ENCODE measurements around the gene TRAF3. TPM values are rescaled to one million over a fixed set of nuclear protein-coding genes. Genes with fewer than 3 reads are reported as not detected.

Gene TRAF3
- total RNA-seq, 2 experiments from 2014 or later: 68.8 to 73.6 TPM

DNA sequence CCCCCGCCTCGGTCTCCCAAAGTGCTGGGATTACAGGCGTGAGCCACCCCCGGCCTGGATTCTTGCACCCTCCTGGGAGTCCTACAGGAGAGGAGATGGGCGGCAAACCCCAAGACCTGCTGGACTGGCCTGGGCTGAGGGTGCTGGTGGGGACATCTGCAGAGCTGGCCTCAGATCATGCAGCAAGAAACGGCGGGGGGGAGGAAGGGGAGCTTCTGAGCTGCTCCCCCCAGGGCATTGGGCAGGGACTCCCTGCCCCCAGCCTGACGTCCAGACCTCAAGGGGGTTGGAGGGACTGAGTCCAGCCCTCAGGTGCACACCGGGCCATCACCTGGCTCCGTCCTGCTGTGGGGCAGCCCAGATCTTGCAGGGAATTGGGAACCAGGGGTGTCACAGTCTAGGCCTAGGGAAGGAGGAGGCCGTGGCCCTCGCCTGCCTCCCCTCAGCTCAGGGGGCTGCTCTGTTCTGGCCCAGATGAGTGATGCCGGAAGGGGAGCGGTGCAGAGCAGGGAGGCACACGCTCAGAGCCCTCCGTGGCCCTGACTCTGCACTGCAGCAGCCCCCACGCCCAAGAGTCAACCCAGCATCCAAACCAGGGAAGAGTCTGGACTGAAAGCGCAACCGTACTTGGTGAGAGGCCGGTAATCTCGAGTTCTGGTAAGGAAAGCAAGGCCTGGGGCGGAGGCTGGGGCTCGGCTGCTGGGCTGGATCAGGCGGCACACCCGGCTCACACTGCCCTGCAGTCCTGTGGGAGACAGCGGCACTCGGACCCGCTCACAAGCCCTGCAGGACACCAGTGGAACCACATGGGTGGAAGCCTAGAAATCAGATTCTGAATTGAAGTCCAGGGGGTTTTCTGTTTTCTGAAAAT is 136.3 kb downstream of the TRAF3 start:
- Mint-ChIP-seq H3K9me3 (no peaks in the 10 kb centered on the region), H3K36me3 (no peaks in the 10 kb centered on the region), H3K27ac (no peak overlapping the region), H3K4me1 (ENCODE audit: low read depth) (no peaks in the 10 kb centered on the region), H3K4me3 (no peak overlapping the region), H3K27me3 (no peaks in the 10 kb centered on the region)
- CTCF ChIA-PET: no interaction called here
- intact Hi-C loops (cut with micrococcal nuclease): no loop called here
- DNase-seq: no peak
- POLR2A ChIA-PET: no interaction called here

DNA sequence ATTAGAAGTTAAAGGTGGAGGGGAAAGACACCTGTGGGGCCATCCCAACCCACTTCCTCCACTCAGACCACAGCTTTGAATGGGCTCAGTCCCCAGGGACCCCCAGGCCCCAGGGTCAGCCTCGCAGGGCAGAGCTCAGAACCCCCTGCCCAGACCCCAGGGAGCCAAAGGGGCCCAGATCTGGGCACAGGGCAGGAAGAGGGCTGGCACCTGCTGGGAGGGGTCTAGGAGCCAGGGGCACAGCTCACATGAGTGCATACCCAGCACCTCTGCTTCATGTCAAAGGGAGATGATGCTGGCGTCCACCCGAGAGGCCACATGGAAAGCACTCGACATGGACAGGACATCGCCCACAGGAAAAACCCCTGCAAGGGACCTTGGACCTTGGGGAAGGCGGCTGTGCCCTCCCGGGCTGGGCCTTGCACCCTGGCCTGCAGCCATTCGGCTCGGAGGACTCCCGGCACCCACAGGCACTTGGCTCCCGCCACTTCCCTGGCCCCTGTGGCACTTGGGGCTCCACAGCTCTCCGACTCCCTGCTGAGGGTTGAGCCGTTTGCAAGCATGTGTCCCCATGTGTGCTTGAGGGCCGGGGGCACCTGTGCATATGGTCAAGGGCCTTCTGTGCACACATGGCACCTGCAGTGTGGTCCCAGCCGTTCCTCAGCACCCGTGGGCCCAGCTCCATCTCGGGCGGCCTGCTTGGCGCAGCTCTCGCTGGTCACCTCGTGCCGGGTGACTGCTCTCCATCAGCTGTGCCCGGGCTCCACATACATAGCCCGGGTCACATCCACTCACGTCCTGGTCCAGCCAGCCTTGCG is 137.4 kb downstream of the TRAF3 start:
- intact Hi-C loops (cut with micrococcal nuclease): no loop called here
- CTCF ChIA-PET: interaction anchor here (1.5 to 4.5 kb wide), 2 partner anchors 10 to 220 kb away, joined by 4 to 49 read pairs; no protein-coding TSS in a partner anchor
- no peak overlapping the region for H3K27ac Mint-ChIP-seq

DNA sequence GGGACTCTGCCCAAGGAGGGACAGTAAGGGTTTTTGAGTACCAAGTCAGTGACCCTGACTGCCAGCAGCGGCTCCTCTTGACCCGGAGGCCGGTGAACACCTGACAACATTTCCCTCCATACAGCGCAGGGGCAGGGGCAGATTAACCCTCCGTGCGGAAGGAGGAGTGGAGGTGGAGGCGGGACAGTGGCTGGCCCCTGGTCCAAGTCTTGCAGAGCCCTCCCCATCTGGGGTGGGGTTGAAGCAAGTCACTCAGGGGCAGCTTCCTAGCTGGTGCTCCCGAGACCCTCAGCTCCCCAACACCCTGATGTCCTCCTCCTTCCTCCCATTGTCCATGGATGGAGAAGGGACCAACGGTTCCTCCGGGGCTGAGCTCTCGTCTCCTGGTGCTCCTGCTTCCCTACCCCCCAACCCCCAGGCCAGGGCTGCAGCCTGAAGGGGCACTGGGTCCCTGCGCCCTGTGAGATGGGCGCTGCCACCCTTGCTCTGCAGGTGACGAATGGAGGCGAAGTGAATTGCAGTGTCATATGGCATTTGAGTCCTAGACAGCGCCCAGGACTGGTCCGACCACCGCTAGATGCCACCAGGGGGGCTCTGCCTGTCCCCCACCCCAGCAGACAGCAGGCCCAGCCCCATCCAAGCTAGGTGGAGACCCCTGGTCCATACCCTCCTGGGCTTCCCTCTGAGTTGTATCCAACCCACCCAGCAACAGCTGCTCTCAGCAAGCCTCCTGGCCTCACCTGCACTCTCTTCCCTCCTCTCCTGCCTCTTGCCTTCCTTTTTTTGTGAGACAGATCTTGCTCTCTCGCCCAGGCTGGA is 138.3 kb downstream of the TRAF3 start:
- Mint-ChIP-seq H3K4me3 (no peak overlapping the region), H3K9me3 (no peaks in the 10 kb centered on the region), H3K4me1 (ENCODE audit: low read depth) (no peaks in the 10 kb centered on the region), H3K36me3 (no peaks in the 10 kb centered on the region), H3K27ac (no peak overlapping the region), H3K27me3 (no peaks in the 10 kb centered on the region)
- DNase-seq: no peak
- POLR2A ChIA-PET: no interaction called here
- CTCF ChIA-PET: interaction anchor here (1.5 to 4.5 kb wide), 2 partner anchors 9 to 221 kb away, joined by 4 to 49 read pairs; no protein-coding TSS in a partner anchor
- intact Hi-C loops (cut with micrococcal nuclease): no loop called here

More for the DNA sequence above, 137.4 kb downstream of the TRAF3 start:
- no peaks in the 10 kb centered on the region for H3K9me3 Mint-ChIP-seq
- no peak overlapping the region for H3K4me3 Mint-ChIP-seq
- DNase-seq: no peak
- POLR2A ChIA-PET: interaction anchor here (0.6 kb wide), 1 partner anchor 218 kb away, joined by 3 read pairs; no protein-coding TSS in a partner anchor
- H3K27me3 Mint-ChIP-seq: no peaks in the 10 kb centered on the region
- H3K4me1 Mint-ChIP-seq (ENCODE audit: low read depth): no peaks in the 10 kb centered on the region
- H3K36me3 Mint-ChIP-seq: no peaks in the 10 kb centered on the region

DNA sequence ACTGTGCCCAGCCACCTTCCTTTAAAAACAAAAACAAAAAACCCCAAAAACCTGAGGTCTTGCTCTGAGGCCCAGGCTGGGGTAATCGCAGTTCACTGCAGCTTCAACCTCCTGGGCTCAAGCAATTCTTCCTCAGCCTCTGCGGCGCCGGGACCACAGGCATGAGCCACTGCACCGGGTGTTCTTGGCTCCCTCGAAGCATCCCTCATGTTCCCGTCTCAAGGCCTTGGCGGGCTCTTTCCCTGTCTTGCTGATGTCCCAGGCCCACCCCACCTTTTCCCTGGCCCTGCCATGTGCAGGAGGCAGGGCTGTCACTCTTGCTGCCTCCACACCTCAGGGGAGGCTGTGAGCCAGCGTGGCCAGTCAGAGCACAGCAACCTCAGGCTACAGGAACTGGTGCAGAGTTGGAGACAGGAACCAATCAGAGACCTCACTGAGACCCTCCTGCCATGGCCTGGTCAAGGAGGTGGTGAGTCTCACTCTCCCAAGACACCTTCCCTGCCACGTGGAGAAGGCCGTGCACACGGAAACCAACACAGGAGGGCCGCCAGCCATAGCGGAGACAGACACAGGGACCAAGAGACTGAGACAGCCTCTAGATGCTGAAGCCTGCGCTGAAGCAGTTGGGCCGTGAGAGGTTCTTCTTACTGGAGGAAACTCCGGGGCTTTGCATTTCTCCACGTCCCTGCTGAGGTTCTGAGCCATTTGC is 139.3 kb downstream of the TRAF3 start:
- no peak overlapping the region for H3K27ac Mint-ChIP-seq
- intact Hi-C loops (cut with micrococcal nuclease): no loop called here
- no peak overlapping the region for H3K4me3 Mint-ChIP-seq
- no peaks in the 10 kb centered on the region for H3K36me3 Mint-ChIP-seq
- H3K27me3 Mint-ChIP-seq: no peaks in the 10 kb centered on the region
- H3K4me1 Mint-ChIP-seq (ENCODE audit: low read depth): no peaks in the 10 kb centered on the region
- DNase-seq: no peak
- no peaks in the 10 kb centered on the region for H3K9me3 Mint-ChIP-seq
- ChIA-PET POLR2A (no interaction called here), CTCF (interaction anchor here (1.5 to 4.5 kb wide), 2 partner anchors 8 to 222 kb away, joined by 4 to 49 read pairs; no protein-coding TSS in a partner anchor)

DNA sequence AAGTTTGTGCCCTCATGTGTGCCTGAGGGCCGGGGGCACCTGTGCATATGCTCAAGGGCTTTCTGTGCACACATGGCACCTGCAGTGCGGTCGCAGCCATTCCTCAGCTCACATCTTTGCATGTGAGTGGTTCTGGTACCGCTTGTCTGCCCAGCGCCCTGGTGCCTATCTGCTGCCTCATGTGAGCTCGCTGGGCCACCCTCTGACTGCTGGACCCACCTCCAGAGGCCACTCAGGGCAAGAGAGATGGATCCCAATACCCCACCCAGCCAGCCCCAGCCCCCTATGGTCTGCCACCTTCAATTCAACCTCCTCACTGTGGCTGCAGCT is 139.8 kb downstream of the TRAF3 start:
- ChIA-PET CTCF (interaction anchor here (4.5 kb wide), 1 partner anchor 222 kb away, joined by 49 read pairs; no protein-coding TSS in a partner anchor), POLR2A (no interaction called here)
- Mint-ChIP-seq H3K9me3 (no peaks in the 10 kb centered on the region), H3K27me3 (no peaks in the 10 kb centered on the region), H3K36me3 (no peaks in the 10 kb centered on the region), H3K4me1 (ENCODE audit: low read depth) (no peaks in the 10 kb centered on the region), H3K4me3 (no peak overlapping the region), H3K27ac (no peak overlapping the region)
- DNase-seq: no peak
- intact Hi-C loops (cut with micrococcal nuclease): no loop called here

DNA sequence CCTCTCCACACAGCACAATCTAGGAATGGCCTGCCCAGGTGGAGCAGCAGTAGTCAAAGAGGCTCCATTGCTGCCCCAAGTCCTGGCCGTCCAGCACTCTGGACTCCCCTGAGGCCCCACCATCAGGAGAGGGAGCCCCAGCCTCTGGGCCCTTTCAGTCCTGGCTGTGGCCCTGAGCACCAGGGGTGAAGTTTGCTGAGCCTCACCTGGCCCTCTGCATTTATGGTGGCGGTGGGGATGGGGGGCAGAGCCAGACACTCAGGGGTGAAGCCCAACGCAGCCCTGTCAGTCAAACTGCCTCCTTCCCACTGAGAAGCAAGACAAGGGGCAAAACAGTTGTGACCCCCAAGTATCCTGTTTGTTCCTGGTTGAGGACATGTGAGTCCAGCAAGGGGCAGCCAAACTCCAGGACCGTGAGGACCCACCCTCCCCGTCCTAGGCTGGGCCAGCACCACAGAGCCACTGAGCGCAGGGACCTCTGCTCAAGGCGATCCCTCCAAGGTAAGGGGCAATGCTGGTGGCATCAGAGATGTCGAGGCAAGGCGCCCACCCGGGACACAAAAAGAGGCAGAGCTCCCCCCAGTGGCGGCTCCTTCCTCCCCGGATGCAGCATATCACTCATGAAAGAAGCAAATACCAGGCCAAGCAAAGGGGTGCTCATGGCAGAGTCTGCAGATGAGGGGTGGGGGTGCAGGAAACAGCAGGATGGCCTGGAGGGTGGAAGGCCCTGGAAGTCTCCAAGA is 140.4 kb downstream of the TRAF3 start:
- DNase-seq: peak; percentile 76
- CTCF ChIA-PET: interaction anchor here (0.8 to 4.5 kb wide), 4 partner anchors 11 to 228 kb away, joined by 3 to 49 read pairs (median 4); no protein-coding TSS in a partner anchor
- intact Hi-C loops (cut with micrococcal nuclease): loop anchor here (1.0 to 2.0 kb wide), 2 partner anchors 143 to 223 kb away; no protein-coding TSS in a partner anchor
- POLR2A ChIA-PET: no interaction called here
- Mint-ChIP-seq H3K4me1 (ENCODE audit: low read depth) (no peaks in the 10 kb centered on the region), H3K4me3 (no peak overlapping the region), H3K36me3 (no peaks in the 10 kb centered on the region), H3K27ac (no peak overlapping the region), H3K27me3 (peaks cover 1% of the 10 kb centered on the region), H3K9me3 (no peaks in the 10 kb centered on the region)

DNA sequence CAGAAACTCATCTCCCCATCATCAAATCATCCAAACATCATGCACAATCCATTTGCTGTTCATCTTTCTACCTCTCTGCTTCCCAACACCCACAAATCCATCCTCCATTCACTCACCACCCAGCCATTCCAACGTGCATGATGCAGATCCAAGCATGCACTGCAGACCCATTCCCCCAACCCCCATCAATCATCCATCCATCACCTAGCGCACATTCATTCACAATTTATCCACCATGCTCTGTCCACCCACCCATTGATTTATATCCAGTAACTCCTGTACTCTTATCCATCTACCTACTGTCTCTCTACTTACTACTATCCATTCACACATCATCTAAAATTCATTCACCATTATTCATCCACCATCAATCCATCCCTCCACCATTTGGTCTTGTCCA is 141.2 kb downstream of the TRAF3 start:
- CTCF ChIA-PET: interaction anchor here (1.0 to 4.5 kb wide), 3 partner anchors 144 to 229 kb away, joined by 3 to 49 read pairs (median 5); no protein-coding TSS in a partner anchor
- Mint-ChIP-seq H3K27me3 (peaks cover 4% of the 10 kb centered on the region), H3K4me1 (ENCODE audit: low read depth) (peaks cover 4% of the 10 kb centered on the region), H3K36me3 (no peaks in the 10 kb centered on the region), H3K9me3 (no peaks in the 10 kb centered on the region), H3K4me3 (no peak overlapping the region), H3K27ac (no peak overlapping the region)
- no peak for DNase-seq
- intact Hi-C loops (cut with micrococcal nuclease): loop anchor here (1.0 to 2.0 kb wide), 2 partner anchors 144 to 224 kb away; no protein-coding TSS in a partner anchor
- POLR2A ChIA-PET: no interaction called here

DNA sequence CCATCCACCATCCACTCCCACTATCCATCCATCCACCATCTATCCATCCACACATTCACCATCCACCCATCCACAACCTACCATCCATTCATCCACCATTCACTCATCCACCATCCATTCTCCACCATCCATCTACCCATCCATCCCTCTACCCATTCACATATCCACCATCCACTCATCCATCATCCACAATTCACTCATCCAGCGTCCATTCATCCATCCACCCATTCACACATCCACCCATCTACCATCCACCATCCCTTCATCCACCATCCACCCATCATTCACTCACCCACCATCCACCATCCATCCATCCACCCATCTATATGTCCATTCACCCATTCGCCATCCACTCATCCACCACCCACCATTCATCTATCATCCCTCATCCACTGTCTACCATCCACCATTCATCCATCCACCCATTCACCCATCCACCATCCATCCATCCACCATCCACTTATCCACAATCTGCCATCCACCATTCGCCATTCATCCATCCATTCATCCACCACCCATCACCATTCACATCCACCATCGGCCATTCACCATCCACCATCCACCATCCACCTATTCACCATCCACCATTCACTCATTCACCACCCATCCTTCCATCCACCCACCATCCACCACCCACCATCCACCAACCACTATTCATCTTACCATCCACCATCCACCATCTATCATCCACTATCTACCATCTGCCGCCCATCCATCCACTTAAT is 143.2 kb downstream of the TRAF3 start:
- no peaks in the 10 kb centered on the region for H3K36me3 Mint-ChIP-seq
- ChIA-PET POLR2A (no interaction called here), CTCF (no interaction called here)
- no peak overlapping the region for H3K27ac Mint-ChIP-seq
- no peak overlapping the region for H3K4me3 Mint-ChIP-seq
- intact Hi-C loops (cut with micrococcal nuclease): no loop called here
- H3K4me1 Mint-ChIP-seq (ENCODE audit: low read depth): peaks cover 11% of the 10 kb centered on the region
- no peak for DNase-seq
- no peaks in the 10 kb centered on the region for H3K9me3 Mint-ChIP-seq
- H3K27me3 Mint-ChIP-seq: peaks cover 10% of the 10 kb centered on the region

DNA sequence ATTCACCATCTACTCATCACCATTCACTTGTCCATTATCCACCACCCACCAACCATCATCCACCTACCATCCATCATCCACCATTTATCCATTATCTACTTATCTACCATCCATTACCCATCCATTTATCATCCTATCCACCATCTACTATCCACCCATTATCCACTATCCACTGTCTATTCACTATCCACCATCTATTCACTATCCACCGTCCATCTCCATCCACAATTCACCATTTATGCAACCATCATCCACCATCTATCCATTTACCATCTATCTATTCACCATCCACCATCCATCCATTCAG is 143.7 kb downstream of the TRAF3 start:
- Mint-ChIP-seq H3K4me3 (no peak overlapping the region), H3K27ac (no peak overlapping the region), H3K4me1 (ENCODE audit: low read depth) (peaks cover 11% of the 10 kb centered on the region), H3K27me3 (peaks cover 14% of the 10 kb centered on the region), H3K9me3 (no peaks in the 10 kb centered on the region), H3K36me3 (no peaks in the 10 kb centered on the region)
- ChIA-PET POLR2A (no interaction called here), CTCF (no interaction called here)
- DNase-seq: no peak
- intact Hi-C loops (cut with micrococcal nuclease): no loop called here

DNA sequence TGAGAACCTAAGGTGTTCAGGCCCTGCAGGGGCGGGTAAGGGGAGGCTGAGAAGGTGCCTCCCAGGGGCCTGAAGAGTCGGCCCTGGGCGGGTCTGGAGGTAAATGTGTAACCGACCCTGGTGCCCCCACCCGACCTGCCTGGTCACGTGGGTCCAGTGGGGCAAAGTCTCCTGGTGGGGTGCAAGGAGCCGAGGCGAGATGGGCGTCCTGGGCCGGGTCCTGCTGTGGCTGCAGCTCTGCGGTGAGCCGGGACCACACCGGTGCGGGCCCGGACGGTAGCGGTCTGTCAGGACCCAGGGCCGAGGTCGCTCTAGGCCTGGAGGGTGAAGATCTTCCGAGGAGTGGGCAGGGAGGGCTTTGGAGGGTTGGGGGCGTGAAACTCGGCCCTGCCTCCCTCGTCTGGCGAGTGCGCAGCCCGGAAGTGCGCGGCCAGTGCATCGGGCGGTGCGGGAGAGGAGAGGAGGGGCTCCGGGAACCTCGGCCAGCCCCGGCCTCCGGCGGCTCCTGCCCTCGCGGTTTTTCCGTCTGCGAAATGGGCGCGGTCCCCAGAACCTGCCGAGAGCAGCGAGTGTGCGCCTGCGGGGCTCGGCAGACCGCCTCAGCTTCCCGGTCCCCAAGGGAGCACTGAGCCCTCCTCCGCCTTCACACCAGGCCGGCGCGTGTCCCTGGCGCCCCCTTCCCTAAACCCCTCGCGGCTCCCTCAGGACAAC is 145.4 kb downstream of the TRAF3 start, which contains the start of gene AMN:
Gene AMN (plus strand): TSS at position 174 of the 711 bp plus-strand sequence. CDS start 26 bp downstream, at position 200.
- Mint-ChIP-seq H3K36me3 (no peaks in the 10 kb centered on the region), H3K9me3 (no peaks in the 10 kb centered on the region), H3K27ac (no peak within 1 kb of the TSS), H3K4me1 (ENCODE audit: low read depth) (peaks cover 11% of the 10 kb centered on the region), H3K27me3 (peaks cover 24% of the 10 kb centered on the region), H3K4me3 (peak within 1 kb of the TSS; percentile 46)
- intact Hi-C loops (cut with micrococcal nuclease): no loop called here
- peak; percentile 42 for DNase-seq
- ChIA-PET CTCF (no interaction called here), POLR2A (no interaction called here)

Measured in activated CD4-positive, alpha-beta memory T cell treated with anti-CD3 and anti-CD28 coated beads for 36 hours (primary cell).